Posterior vena cava (tissue), 2 donors: ENCODE measurements around the gene CEP70. TPM values are rescaled to one million over a fixed set of nuclear protein-coding genes. Genes with fewer than 3 reads are reported as not detected.
"Not testable (repeated sequence)": the region's sequence is repeated elsewhere in the genome, so short reads cannot be mapped to it uniquely, and the experiment has no call there.

Source experiments
- DNase-seq: peaks from one replicate; pipeline ENCODE4 v3.0.0-alpha.2; 2020; ENCODE audit warnings: low spot score
- intact Hi-C, 2 donors: fragments of 100-400 bp; cut with DNase I; formaldehyde crosslinking; loops; one replicate each; pipeline versions ENCODE4 v1.14.1 to v1.14.2; 2022 to 2023
- total RNA-seq, 2 donors: library from RNA; stranded (reverse); fragmentation: NEBNext Ultra II Directional; extraction: Animal tissue kit (Norgen Biotek cat#: 25700); gene quantifications; one replicate each; pipeline ENCODE4 v1.2.1, GENCODE V29; 2021
- donor health status: DM: yes; HTN: yes; CAD: no.
- donor health status: DM: yes; HTN: yes; CAD: no.

The CEP70 gene
- total RNA-seq, 2 donors from 2014 or later: 37.0 to 52.8 TPM

GRCh38 chr3:138597186-138597976 is 3.3 kb upstream of the CEP70 start:
- intact Hi-C loops: loop anchor here in 1 of 2 donors (5.0 kb wide), 1 partner anchor 265 kb away; no protein-coding TSS in a partner anchor
- not testable (repeated sequence) for DNase-seq

GRCh38 chr3:138594935-138595610 is 1.0 kb upstream of the CEP70 start:
- DNase-seq: no peak
- intact Hi-C loops: loop anchor here (2.0 to 5.0 kb wide), 2 partner anchors 263 to 320 kb away; no protein-coding TSS in a partner anchor

GRCh38 chr3:138593488-138594149 is 441 bp downstream of the CEP70 start:
- DNase-seq: no peak
- intact Hi-C loops: loop anchor here in 1 of 2 donors (2.0 kb wide), 1 partner anchor 321 kb away; no protein-coding TSS in a partner anchor

GRCh38 chr3:138591392-138591791 is 2.7 kb downstream of the CEP70 start:
- intact Hi-C loops: no loop called here
- no peak for DNase-seq

GRCh38 chr3:138588445-138588844 is 5.6 kb downstream of the CEP70 start:
- no peak for DNase-seq
- intact Hi-C loops: no loop called here

GRCh38 chr3:138587374-138587773 is 6.7 kb downstream of the CEP70 start:
- intact Hi-C loops: no loop called here
- DNase-seq: no peak

DNA sequence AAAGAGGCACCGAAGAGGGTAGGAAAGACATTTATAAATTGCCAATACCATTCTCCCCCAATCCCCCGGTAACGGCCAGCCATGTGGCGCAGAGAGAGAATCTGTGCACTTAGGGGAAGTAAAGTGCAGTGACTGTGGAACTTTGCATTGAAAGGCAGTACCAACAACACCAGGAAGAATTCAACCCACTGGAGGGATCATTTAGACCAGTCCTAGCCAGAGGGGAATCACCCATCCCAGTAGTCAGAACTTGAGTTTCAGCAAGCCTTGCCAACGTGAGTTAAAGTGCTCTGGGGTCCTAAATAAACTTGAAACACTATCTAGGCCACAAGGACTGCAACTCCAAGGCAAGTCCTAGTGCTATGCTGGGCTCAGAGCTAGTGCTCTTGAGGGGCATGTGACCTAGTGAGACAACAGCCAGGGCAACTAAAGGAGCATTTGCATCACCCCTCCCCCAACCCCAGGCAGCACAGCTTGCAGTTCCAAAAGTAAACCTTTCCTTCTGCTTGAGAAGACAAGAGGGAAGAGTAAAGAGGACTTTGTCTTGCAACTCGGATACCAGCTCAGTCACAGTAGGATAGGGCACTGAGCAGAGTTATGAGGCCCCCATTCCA is 15.0 kb downstream of the CEP70 start:
- DNase-seq: no peak
- intact Hi-C loops: no loop called here

DNA sequence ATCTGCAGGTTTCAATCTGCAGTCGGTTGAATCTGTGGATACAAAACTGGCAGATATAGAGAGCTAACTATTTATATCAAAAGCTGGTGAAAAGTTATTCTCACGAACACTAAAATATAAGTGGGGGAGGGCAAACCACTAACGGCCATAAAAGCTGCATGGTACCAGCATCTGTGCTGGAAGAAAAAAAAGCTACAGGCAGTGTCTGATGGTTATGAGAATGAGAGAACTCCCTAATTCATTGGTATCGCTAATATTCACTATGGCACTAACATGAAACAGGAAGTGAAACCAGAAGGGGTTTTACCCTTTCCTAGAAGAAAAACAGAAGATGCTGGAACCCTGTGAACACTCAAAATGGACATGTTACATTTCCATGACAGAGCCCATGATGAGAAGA is 15.9 kb downstream of the CEP70 start:
- intact Hi-C loops: no loop called here
- no peak for DNase-seq

GRCh38 chr3:138573138-138573537 is 20.9 kb downstream of the CEP70 start:
- DNase-seq: no peak
- intact Hi-C loops: no loop called here

DNA sequence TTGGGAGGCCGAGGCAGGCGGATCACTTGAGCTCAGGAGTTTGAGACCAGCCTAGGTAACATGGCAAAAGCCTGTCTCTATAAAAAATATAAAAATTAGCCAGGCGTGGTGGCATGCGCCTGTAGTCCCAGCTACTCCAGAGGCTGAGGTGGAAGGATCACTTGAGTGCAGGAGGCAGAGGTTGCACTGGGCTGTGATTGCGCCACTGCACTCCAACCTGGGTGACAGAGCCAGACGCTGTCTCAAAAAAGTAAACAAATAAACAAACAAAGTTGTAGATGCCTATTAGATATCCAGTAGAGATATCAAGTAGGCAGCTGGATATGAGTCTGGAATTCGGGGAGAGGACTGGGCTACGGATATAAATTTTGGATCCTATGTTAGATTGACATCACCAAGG is 24.4 kb downstream of the CEP70 start:
- intact Hi-C loops, DNase-seq: not testable (repeated sequence)

DNA sequence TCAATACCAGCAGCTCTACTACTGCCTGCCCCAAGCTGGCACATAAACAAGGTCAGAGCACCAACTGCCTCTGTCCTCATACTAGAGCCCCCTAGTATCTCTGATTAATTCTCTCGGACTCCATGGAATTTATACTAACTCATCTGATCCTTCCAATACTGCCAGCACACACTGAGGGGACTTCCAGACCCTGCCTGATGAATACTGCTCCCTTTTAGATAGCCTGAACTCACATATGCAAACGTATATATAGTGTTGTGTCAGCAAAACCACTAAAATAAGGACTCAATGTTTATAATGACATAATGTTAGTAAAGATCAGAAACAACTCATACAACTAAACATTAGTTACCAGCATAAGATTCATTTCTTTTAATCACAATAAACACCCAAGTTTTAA is 25.0 kb downstream of the CEP70 start:
- DNase-seq: no peak
- intact Hi-C loops: no loop called here

DNA sequence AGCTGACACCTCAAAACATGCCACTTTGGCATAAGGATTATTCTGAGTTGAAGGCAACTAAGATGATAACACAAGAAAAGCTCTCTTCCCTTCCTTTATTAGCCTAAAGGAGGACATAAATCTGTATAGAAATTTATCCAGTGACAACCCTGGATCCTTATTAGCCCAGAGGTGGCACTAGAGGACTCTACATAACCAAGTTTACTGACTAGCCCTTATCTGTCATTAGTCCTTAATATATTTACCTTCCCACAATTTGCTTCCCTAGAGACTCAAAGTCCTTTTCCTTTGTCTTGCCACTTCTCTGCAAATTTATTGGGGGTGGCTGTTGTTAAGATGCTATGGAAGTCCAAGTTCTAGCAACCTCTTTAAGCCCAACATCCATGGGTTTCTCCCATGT is 26.7 kb downstream of the CEP70 start:
- intact Hi-C loops: no loop called here

DNA sequence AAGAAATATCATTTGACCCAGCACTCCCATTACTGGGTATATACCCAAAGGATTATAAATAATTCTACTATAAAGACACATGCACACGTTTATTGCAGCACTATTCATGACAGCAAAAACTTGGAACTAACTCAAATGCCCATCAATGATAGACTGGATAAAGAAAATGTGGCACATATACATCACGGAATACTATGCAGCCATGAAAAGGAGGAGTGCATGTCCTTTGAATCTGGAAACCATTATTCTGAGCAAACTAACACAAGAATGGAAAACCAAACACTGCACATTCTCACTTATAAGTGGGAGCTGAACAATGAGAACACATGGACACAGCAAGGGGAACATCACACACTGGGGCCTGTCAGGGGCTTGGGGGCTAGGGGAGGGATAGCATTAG is 27.8 kb downstream of the CEP70 start:
- intact Hi-C loops, DNase-seq: not testable (repeated sequence)

More for the DNA sequence above, 26.7 kb downstream of the CEP70 start:
- no peak for DNase-seq

DNA sequence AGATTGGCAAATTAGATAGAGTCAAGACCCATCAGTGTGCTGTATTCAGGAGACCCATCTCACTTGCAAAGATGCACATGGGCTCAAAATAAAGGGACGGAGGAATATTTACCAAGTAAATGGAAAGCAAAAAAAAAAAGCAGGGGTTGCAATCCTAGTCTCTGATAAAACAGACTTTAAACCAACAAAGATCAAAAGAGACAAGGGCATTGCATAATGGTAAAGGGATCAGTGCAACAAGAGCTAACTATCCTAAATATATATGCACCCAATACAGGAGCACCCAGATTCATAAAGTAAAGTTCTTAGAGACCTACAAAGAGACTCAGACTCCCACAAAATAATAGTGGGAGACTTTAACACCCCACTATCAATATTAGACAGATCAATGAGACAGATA is 31.2 kb downstream of the CEP70 start:
- intact Hi-C loops: not testable (repeated sequence)

DNA sequence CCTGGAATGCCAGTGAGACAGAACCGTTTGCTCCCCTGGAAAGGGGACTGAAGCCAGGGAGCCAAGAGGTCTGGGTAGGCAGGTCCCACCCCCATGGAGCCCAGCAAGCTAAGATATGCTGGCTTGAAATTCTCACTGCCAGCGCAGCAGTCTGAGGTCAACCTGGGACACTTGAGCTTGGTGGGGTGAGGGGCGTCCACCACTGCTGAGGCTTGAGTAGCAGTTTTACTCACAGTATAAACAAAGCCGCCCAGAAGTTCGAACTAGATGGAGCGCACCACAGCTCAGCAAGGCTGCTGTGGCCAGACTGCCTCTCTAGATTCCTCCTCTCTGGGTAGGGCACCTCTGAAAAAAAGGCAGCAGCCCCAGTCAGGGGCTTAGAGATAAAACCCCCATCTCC is 33.6 kb downstream of the CEP70 start:
- intact Hi-C loops: no loop called here
- no peak for DNase-seq

More for the DNA sequence above, 31.2 kb downstream of the CEP70 start:
- DNase-seq: not testable (repeated sequence)

GRCh38 chr3:138559134-138559533 is 34.9 kb downstream of the CEP70 start:
- intact Hi-C loops: no loop called here

DNA sequence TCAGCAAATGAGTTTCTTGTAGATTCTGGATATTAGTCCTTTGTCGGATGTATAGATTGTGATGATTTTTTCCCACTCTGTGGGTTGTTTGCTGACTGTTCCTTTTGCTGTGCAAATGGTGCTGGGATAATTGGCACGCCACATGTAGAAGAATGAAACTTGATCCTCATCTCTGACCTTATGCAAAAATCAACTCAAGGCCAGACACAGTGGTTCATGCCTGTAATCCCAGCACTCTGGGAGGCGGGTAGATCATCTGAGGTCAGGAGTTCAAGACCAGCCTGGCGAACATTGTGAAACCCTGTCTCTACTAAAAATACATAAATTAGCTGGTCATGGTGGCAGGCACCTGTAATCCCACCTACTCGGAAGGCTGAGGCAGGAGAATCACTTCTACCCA is 39.3 kb downstream of the CEP70 start:
- DNase-seq, intact Hi-C loops: not testable (repeated sequence)

More at GRCh38 chr3:138559134-138559533, 34.9 kb downstream of the CEP70 start:
- DNase-seq: no peak

GRCh38 chr3:138550958-138551357 is 43.1 kb downstream of the CEP70 start:
- DNase-seq, intact Hi-C loops: not testable (repeated sequence)

GRCh38 chr3:138549179-138549977 is 44.7 kb downstream of the CEP70 start:
- DNase-seq: no peak
- intact Hi-C loops: no loop called here
